Neural progenitor cell (in vitro differentiated cells): ENCODE measurements around the gene CENPM.
A peak's percentile ranks its signal among the peaks of the same experiment; 100 is the strongest.

Experiments used
- EZH2 ChIP-seq: fragments of 200-600 bp; sonication (generic); IDR thresholded peaks from 2 replicates; pipeline ENCODE4 v1.6.1; 2017; ENCODE audit warnings: antibody characterized with exemption, mild to moderate bottlenecking, moderate library complexity
- EZH2phosphoT487 ChIP-seq: fragments of 200-600 bp; sonication (generic); IDR thresholded peaks from 2 replicates; pipeline ENCODE4 v1.6.1; 2017; ENCODE audit warnings: antibody characterized with exemption
- TF ChIP-seq, protein P1 (sequence below): fragments of 200-600 bp; sonication (generic); IDR thresholded peaks from 2 replicates; pipeline ENCODE4 v1.5.1; 2017; ENCODE audit warnings: antibody characterized with exemption, mild to moderate bottlenecking

DNA sequence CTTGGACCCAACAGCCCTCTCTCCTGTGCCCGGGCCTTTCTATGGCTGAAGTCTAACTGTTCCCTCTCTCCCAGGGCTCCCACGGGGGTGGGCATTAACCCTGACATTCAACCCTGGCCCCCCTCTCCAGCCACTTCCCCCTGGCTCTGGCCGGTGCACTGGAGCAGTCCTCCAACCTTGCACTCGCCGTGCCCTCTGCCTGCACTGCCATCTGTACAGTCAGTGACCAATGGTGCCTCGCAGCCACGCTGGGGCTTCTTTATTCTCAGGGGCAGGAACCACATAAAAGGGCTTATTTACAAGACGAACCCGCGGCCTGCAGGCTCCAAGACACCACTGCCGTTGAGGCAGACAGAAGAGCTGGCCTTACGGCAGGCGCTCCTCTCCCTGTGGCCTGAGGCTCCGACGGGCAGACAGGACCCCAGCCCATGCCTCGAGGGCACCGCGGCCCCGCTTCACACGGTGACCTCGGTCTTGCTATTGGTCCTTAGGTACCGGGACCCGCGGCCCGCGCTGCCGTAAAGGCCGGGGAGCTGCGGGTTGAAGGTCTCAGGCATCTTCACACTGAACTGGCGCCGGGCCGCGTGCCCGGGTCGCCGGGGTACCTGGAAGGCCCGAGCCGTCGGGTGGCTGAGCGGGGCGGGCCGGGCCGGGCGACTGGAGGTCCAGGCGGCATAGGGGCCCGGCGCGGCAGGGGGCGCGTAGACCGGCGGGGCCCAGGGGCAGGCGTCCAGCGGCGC lies 37.5 kb downstream of the CENPM start:
- TF ChIP-seq, protein P1, sequence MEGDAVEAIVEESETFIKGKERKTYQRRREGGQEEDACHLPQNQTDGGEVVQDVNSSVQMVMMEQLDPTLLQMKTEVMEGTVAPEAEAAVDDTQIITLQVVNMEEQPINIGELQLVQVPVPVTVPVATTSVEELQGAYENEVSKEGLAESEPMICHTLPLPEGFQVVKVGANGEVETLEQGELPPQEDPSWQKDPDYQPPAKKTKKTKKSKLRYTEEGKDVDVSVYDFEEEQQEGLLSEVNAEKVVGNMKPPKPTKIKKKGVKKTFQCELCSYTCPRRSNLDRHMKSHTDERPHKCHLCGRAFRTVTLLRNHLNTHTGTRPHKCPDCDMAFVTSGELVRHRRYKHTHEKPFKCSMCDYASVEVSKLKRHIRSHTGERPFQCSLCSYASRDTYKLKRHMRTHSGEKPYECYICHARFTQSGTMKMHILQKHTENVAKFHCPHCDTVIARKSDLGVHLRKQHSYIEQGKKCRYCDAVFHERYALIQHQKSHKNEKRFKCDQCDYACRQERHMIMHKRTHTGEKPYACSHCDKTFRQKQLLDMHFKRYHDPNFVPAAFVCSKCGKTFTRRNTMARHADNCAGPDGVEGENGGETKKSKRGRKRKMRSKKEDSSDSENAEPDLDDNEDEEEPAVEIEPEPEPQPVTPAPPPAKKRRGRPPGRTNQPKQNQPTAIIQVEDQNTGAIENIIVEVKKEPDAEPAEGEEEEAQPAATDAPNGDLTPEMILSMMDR = no peak
- TF ChIP-seq EZH2 (peak; percentile 32), EZH2phosphoT487 (peak; percentile 12)
